LNCaP clone FGC (cell line): ENCODE measurements around the gene SPOPL.

ENCODE experiments used
- DNase-seq: peaks from one replicate; pipeline ENCODE4 v3.0.0-alpha.2; 2011; ENCODE audit warnings: low read depth
- H3K4me3 ChIP-seq: 2 replicates; pipeline ENCODE4 v1.5.1; 2011; ENCODE audit warnings: mild to moderate bottlenecking, low read depth, low read length, control low read depth
- TF ChIP-seq, protein P1 (sequence below): IDR thresholded peaks from 2 replicates; pipeline ENCODE4 v1.5.1; 2012; ENCODE audit warnings: mild to moderate bottlenecking; ENCODE audit not compliant: control insufficient read depth, insufficient read depth; ENCODE audit errors: extremely low read depth

The SPOPL gene

DNA sequence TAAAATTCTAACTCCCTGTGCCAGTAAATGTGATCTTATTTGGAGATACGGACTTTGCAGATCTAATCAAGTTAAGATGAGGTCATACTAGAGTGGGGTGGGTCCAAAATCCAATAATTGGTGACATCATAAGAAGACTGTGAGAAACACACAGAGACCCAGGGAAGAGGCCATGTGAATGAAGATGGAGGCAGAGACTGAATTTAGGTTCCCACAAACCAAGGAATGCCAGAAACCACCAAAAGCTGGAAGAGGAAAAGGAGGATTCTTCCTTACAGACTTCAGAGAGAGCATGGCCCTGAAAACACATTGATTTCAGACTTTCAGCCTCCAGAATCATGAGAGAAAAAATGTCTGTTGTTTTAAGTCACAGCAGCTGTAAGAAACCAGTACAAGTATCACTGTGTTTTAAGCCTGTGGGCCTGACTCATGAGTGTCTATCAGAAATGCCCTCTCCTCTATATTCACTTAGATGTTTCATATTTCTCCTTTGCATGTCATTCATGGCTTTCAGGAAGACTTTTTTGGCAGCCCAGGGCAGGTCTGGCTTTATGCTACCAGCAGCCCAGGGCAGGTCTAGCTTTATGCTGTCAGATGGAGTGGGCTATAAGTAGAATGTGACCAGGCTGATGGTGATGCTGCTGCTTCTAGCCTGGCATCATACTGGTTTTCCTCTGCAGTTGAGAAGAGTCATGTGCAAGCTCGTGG lies 100.0 kb downstream of the SPOPL start:
- DNase-seq: no peak
- no peak overlapping the region for H3K4me3 ChIP-seq
- TF ChIP-seq, protein P1, sequence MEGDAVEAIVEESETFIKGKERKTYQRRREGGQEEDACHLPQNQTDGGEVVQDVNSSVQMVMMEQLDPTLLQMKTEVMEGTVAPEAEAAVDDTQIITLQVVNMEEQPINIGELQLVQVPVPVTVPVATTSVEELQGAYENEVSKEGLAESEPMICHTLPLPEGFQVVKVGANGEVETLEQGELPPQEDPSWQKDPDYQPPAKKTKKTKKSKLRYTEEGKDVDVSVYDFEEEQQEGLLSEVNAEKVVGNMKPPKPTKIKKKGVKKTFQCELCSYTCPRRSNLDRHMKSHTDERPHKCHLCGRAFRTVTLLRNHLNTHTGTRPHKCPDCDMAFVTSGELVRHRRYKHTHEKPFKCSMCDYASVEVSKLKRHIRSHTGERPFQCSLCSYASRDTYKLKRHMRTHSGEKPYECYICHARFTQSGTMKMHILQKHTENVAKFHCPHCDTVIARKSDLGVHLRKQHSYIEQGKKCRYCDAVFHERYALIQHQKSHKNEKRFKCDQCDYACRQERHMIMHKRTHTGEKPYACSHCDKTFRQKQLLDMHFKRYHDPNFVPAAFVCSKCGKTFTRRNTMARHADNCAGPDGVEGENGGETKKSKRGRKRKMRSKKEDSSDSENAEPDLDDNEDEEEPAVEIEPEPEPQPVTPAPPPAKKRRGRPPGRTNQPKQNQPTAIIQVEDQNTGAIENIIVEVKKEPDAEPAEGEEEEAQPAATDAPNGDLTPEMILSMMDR: no peak

- no peak for DNase-seq
- H3K4me3 ChIP-seq: no peak overlapping the region
- TF ChIP-seq, protein P1: no peak
Observed at GRCh38 chr2:138602166-138602460, 100.5 kb downstream of the SPOPL start.

GRCh38 chr2:138607746-138608145 lies 106.2 kb downstream of the SPOPL start:
- TF ChIP-seq, protein P1: no peak

GRCh38 chr2:138609446-138609845 lies 107.9 kb downstream of the SPOPL start:
- TF ChIP-seq, protein P1: no peak
- no peak overlapping the region for H3K4me3 ChIP-seq
- no peak for DNase-seq

More at GRCh38 chr2:138607746-138608145, 106.2 kb downstream of the SPOPL start:
- DNase-seq: no peak
- no peak overlapping the region for H3K4me3 ChIP-seq

DNA sequence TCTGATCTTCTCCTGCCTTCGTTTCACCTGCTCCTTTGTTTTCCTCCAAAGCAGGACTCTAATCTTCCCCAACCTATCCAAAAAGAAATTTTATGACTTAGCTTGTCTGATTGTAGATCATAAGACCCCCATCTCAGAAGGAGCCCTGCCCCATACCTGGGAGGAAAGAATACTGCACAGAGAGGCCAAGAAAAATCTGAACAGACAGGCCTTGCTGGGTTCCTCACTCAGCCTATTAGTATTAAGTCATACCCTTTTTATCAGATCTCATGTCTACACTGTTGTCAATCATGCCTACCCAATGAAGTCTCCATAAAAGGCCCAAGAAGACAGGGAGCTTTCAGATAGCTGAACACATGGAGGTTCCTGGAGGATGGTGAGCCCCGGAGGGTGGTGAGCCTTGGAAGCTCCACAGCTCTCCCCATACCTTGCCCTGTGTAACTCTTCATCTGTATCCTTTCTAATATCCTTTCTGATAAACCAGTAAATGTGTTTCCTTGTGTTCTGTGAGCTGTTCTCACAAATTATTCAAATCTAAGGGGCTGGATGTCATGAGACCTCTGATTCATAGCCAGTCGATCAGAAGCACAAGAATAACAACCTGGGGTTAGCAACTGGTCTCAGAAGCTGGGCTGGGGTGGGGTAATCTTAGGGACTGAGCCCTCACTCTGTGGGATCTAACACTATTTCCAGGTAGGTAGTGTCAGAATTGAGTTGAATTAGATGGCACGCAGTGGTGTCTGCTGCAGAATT lies 108.8 kb downstream of the SPOPL start:
- no peak overlapping the region for H3K4me3 ChIP-seq
- TF ChIP-seq, protein P1: no peak
- DNase-seq: no peak

DNA sequence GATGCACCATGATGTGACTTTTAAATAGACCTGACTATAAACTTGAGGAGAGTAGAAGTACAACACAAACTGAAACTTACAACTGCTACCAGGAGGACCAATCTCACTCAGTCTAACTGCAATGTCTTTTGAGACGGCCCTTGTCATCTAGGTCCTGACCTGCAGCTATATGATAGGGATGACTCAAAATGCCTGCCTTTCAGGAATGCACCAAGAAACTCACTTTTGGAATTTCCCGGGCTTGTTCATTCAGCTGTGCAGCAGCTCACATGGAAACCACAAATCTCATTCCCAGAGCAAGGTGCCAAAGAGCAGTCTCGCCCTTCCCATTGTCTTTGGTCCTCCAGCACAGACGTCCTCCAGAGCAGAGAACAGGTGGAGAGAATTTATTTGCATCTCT lies 113.7 kb downstream of the SPOPL start:
- no peak for DNase-seq
- TF ChIP-seq, protein P1: no peak
- H3K4me3 ChIP-seq: no peak overlapping the region
